Left ventricle myocardium inferior (tissue), 1 donor: ENCODE results near the gene SERPINB7. TPM values are rescaled to one million over a fixed set of nuclear protein-coding genes. Genes with fewer than 3 reads are reported as not detected.
"Not testable (repeated sequence)": the region's sequence is repeated elsewhere in the genome, so short reads cannot be mapped to it uniquely, and the experiment has no call there.

ENCODE experiments used
- DNase-seq: peaks from one replicate; pipeline ENCODE4 v3.0.0-alpha.2; 2020
- H3K27ac ChIP-seq: fragments of 200-600 bp; replicated peaks from 2 replicates; pipeline ENCODE4 v1.8.0; 2021
- H3K27me3 ChIP-seq: fragments of 200-600 bp; 2 replicates; pipeline ENCODE4 v1.8.0; 2021; ENCODE audit warnings: low read depth
- H3K36me3 ChIP-seq: fragments of 200-600 bp; 2 replicates; pipeline ENCODE4 v1.8.0; 2021
- H3K4me1 ChIP-seq: fragments of 200-600 bp; 2 replicates; pipeline ENCODE4 v1.8.0; 2021
- H3K4me3 ChIP-seq: fragments of 200-600 bp; 2 replicates; pipeline ENCODE4 v1.8.0; 2021; ENCODE audit warnings: mild to moderate bottlenecking, moderate library complexity
- H3K9me3 ChIP-seq: fragments of 200-600 bp; replicated peaks from 2 replicates; pipeline ENCODE4 v1.8.0; 2021
- CTCF ChIP-seq: fragments of 200-600 bp; IDR thresholded peaks from 2 replicates; pipeline ENCODE4 v1.8.0; 2021; ENCODE audit warnings: antibody characterized with exemption, mild to moderate bottlenecking, borderline replicate concordance
- intact Hi-C: fragments of 100-400 bp; cut with micrococcal nuclease; formaldehyde crosslinking; loops from one replicate; pipeline ENCODE4 v1.11.0; 2022
- total RNA-seq: library from RNA; stranded (reverse); fragmentation: NEBNext Ultra II Directional; extraction: Animal tissue kit (Norgen Biotek cat#: 25700); gene quantifications from one replicate; pipeline ENCODE4 v1.2.1, GENCODE V29; 2021
- donor health status: DM: no; HTN: yes; CAD: no; lungs with severe emphysema.

Gene SERPINB7
- total RNA-seq, 1 donor from 2014 or later = not detected

- H3K4me3 ChIP-seq = no peak overlapping the region
- DNase-seq = no peak
- no peak for TF ChIP-seq CTCF
- intact Hi-C loops = no loop called here
- no peaks in the 10 kb centered on the region for H3K27me3 ChIP-seq
- H3K36me3 ChIP-seq = no peaks in the 10 kb centered on the region
- no peaks in the 10 kb centered on the region for H3K4me1 ChIP-seq
- H3K27ac ChIP-seq = no peak overlapping the region
- H3K9me3 ChIP-seq = peaks cover 22% of the 10 kb centered on the region
Measured at GRCh38 chr18:63758615-63759240, 16.5 kb upstream of the SERPINB7 start.

- H3K4me3 ChIP-seq, H3K27ac ChIP-seq, intact Hi-C loops, DNase-seq, H3K36me3 ChIP-seq, H3K4me1 ChIP-seq, H3K27me3 ChIP-seq: not testable (repeated sequence)
- H3K9me3 ChIP-seq = peaks cover 22% of the 10 kb centered on the region
Measured at GRCh38 chr18:63759786-63760185, 15.4 kb upstream of the SERPINB7 start.

- no peak overlapping the region for H3K4me3 ChIP-seq
- H3K9me3 ChIP-seq = peaks cover 22% of the 10 kb centered on the region
- DNase-seq = no peak
- intact Hi-C loops = no loop called here
- H3K27ac ChIP-seq = no peak overlapping the region
- no peaks in the 10 kb centered on the region for H3K36me3 ChIP-seq
- H3K27me3 ChIP-seq = no peaks in the 10 kb centered on the region
- no peak for TF ChIP-seq CTCF
- no peaks in the 10 kb centered on the region for H3K4me1 ChIP-seq
Measured at GRCh38 chr18:63762518-63762917, 12.7 kb upstream of the SERPINB7 start.

GRCh38 chr18:63763831-63764600, 11.2 kb upstream of the SERPINB7 start:
- no peak overlapping the region for H3K4me3 ChIP-seq
- intact Hi-C loops = no loop called here
- H3K4me1 ChIP-seq = no peaks in the 10 kb centered on the region
- DNase-seq = no peak
- H3K27me3 ChIP-seq = no peaks in the 10 kb centered on the region
- H3K9me3 ChIP-seq = peaks cover 18% of the 10 kb centered on the region
- no peak for TF ChIP-seq CTCF
- no peaks in the 10 kb centered on the region for H3K36me3 ChIP-seq
- no peak overlapping the region for H3K27ac ChIP-seq

- no peak for DNase-seq
- no peak overlapping the region for H3K27ac ChIP-seq
- H3K9me3 ChIP-seq = peaks cover under 1% of the 10 kb centered on the region
- no peak for TF ChIP-seq CTCF
- H3K4me3 ChIP-seq = no peak overlapping the region
- intact Hi-C loops = no loop called here
- no peaks in the 10 kb centered on the region for H3K36me3 ChIP-seq
- H3K27me3 ChIP-seq = no peaks in the 10 kb centered on the region
- no peaks in the 10 kb centered on the region for H3K4me1 ChIP-seq
Measured at GRCh38 chr18:63765837-63766236, 9.4 kb upstream of the SERPINB7 start.

- no peak for TF ChIP-seq CTCF
- Histone ChIP-seq H3K4me3 (no peak overlapping the region), H3K27me3 (no peaks in the 10 kb centered on the region), H3K27ac (no peak overlapping the region), H3K4me1 (no peaks in the 10 kb centered on the region), H3K9me3 (no peaks in the 10 kb centered on the region), H3K36me3 (no peaks in the 10 kb centered on the region)
- DNase-seq = no peak
- intact Hi-C loops = no loop called here
Measured at GRCh38 chr18:63773551-63773950, 1.7 kb upstream of the SERPINB7 start.
